ENCODE results near the gene DAP3. TPM values are rescaled to one million over a fixed set of nuclear protein-coding genes. Genes with fewer than 3 reads are reported as not detected.
"Not testable (repeated sequence)": the region's sequence is repeated elsewhere in the genome, so short reads cannot be mapped to it uniquely, and the experiment has no call there.

DAP3 gene
- total RNA-seq, 1 experiment from 2014 or later: 148 TPM

DNA sequence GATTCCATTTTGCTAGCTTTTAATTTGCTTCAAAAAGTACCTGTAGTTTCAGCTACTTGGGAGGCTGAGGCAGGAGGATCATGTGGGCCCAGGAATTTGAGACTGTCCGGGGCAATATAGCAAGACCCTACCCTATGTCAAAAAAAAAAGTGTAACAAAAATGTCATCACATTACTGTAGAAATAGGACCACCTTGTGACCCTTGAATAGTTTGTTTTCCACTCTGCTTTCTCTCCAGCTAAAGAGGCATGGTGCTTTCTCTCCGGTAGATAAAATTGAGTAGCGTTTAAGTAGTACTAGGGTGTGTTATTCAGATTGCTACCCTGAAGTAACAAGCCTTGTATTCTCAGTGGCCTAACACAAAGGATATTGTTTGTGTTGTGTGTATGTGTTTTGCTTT, 23.7 kb downstream of the DAP3 start:
- intact Hi-C loops (cut with micrococcal nuclease); H3K9me3 ChIP-seq (ENCODE audit: control insufficient read depth in 1 of 2, insufficient read depth in 1 of 2, low read depth in 1 of 2, low read length in 2 of 2); H3K27ac ChIP-seq (ENCODE audit: low read depth, low read length); RAD21 ChIA-PET (ENCODE audit: low non-redundant PET in 1 of 2, low total read pairs in 2 of 2, uncharacterized antibody in 2 of 2, unreplicated experiment in 2 of 2); H3K27me3 ChIP-seq (ENCODE audit: insufficient read depth, low read length); H3K9ac ChIP-seq (ENCODE audit: low read length); DNase-seq (ENCODE audit: low read depth, low spot score); H3K4me3 ChIP-seq (replicated peaks in 1 of 2; ENCODE audit: low read depth in 1 of 2, low read length in 2 of 2); H2AFZ ChIP-seq (ENCODE audit: low read depth, low read length, poor library complexity, severe bottlenecking); H3K9me2 ChIP-seq (ENCODE audit: insufficient read depth); POLR2A ChIA-PET; H4K20me1 ChIP-seq (ENCODE audit: insufficient read depth); H3K4me2 ChIP-seq (ENCODE audit: low read length); CTCF ChIA-PET; ATAC-seq; H3K4me1 ChIP-seq (ENCODE audit: control insufficient read depth in 1 of 2, insufficient read depth in 2 of 2, low read length in 2 of 2); BruUV-seq (replicated peaks): not testable (repeated sequence)
- TF ChIP-seq, protein P1, sequence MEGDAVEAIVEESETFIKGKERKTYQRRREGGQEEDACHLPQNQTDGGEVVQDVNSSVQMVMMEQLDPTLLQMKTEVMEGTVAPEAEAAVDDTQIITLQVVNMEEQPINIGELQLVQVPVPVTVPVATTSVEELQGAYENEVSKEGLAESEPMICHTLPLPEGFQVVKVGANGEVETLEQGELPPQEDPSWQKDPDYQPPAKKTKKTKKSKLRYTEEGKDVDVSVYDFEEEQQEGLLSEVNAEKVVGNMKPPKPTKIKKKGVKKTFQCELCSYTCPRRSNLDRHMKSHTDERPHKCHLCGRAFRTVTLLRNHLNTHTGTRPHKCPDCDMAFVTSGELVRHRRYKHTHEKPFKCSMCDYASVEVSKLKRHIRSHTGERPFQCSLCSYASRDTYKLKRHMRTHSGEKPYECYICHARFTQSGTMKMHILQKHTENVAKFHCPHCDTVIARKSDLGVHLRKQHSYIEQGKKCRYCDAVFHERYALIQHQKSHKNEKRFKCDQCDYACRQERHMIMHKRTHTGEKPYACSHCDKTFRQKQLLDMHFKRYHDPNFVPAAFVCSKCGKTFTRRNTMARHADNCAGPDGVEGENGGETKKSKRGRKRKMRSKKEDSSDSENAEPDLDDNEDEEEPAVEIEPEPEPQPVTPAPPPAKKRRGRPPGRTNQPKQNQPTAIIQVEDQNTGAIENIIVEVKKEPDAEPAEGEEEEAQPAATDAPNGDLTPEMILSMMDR (IDR thresholded peaks at IDR 0.05 in 2 of 3, conservative IDR thresholded peaks at IDR 0.05 in 1 of 3; ENCODE audit: borderline replicate concordance in 1 of 3, insufficient read depth in 1 of 3, low read depth in 2 of 3, low read length in 2 of 3): peak in 2 of 3 experiments; percentile 31 to 33; a peak in 2 of 6 replicates
- TF ChIP-seq RAD21 (IDR thresholded peaks at IDR 0.05; ENCODE audit: low read depth): peak; percentile 49
- H3K79me2 ChIP-seq (ENCODE audit: insufficient read depth, low read length): peaks cover 71% of the 10 kb centered on the region
- peaks cover 10 to 28% of the 10 kb centered on the region in 2 experiments for H3K36me3 ChIP-seq (ENCODE audit: control insufficient read depth in 1 of 2, insufficient read depth in 2 of 2, low read length in 2 of 2)

DNA sequence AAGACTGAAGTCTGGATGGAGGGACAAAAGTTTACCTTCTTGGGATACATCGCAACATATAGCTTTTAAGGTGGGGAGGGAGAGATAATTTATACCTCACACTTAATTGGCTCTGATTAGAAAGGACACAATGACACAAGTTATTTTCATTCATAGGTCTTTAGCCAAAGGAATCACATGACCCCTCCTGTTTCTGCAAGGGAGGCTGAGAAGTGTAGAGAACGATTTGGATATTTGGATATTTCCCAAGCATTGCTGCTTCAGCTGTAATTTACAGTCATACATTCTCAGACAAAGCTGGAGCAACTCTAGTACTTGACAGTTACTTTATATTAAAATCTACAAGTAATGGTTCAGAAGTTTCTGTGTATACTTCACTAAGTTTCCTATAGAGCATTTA, 24.2 kb downstream of the DAP3 start:
- Histone ChIP-seq H3K4me3 (replicated peaks in 1 of 2; ENCODE audit: low read depth in 1 of 2, low read length in 2 of 2) (no peak overlapping the region), H3K27ac (ENCODE audit: low read depth, low read length) (no peak overlapping the region), H3K4me2 (ENCODE audit: low read length) (no peak overlapping the region), H3K9ac (ENCODE audit: low read length) (no peak overlapping the region), H3K4me1 (ENCODE audit: control insufficient read depth in 1 of 2, insufficient read depth in 2 of 2, low read length in 2 of 2) (no peaks in the 10 kb centered on the region), H3K9me3 (ENCODE audit: control insufficient read depth in 1 of 2, insufficient read depth in 1 of 2, low read depth in 1 of 2, low read length in 2 of 2) (no peaks in the 10 kb centered on the region), H3K79me2 (ENCODE audit: insufficient read depth, low read length) (peaks cover 69% of the 10 kb centered on the region), H3K27me3 (ENCODE audit: insufficient read depth, low read length) (no peaks in the 10 kb centered on the region), H3K36me3 (ENCODE audit: control insufficient read depth in 1 of 2, insufficient read depth in 2 of 2, low read length in 2 of 2) (peaks cover 10 to 31% of the 10 kb centered on the region in 2 experiments), H2AFZ (ENCODE audit: low read depth, low read length, poor library complexity, severe bottlenecking) (no peak overlapping the region), H4K20me1 (ENCODE audit: insufficient read depth) (no peaks in the 10 kb centered on the region), H3K9me2 (ENCODE audit: insufficient read depth) (no peaks in the 10 kb centered on the region)
- DNase-seq (ENCODE audit: low read depth, low spot score): no peak
- POLR2A ChIA-PET: no interaction called here
- no peak for ATAC-seq
- RAD21 ChIA-PET (ENCODE audit: low non-redundant PET in 1 of 2, low total read pairs in 2 of 2, uncharacterized antibody in 2 of 2, unreplicated experiment in 2 of 2): no interaction called here
- CTCF ChIA-PET: no interaction called here
- intact Hi-C loops (cut with micrococcal nuclease): no loop called here
- no TSS peak for BruUV-seq (replicated peaks)
- TF ChIP-seq, protein P2, sequence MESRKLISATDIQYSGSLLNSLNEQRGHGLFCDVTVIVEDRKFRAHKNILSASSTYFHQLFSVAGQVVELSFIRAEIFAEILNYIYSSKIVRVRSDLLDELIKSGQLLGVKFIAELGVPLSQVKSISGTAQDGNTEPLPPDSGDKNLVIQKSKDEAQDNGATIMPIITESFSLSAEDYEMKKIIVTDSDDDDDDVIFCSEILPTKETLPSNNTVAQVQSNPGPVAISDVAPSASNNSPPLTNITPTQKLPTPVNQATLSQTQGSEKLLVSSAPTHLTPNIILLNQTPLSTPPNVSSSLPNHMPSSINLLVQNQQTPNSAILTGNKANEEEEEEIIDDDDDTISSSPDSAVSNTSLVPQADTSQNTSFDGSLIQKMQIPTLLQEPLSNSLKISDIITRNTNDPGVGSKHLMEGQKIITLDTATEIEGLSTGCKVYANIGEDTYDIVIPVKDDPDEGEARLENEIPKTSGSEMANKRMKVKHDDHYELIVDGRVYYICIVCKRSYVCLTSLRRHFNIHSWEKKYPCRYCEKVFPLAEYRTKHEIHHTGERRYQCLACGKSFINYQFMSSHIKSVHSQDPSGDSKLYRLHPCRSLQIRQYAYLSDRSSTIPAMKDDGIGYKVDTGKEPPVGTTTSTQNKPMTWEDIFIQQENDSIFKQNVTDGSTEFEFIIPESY (IDR thresholded peaks at IDR 0.05; ENCODE audit: extremely low read depth, insufficient replicate concordance, low read length): no peak
- TF ChIP-seq ELF1 (IDR thresholded peaks at IDR 0.05; ENCODE audit: borderline replicate concordance, low read depth): no peak
- TF ChIP-seq CEBPB (IDR thresholded peaks at IDR 0.05; ENCODE audit: low read depth): no peak
- TF ChIP-seq EZH2phosphoT487 (IDR thresholded peaks at IDR 0.05; ENCODE audit: borderline replicate concordance): no peak
- no peak for TF ChIP-seq SRF (IDR thresholded peaks at IDR 0.05; ENCODE audit: low read depth)
- no peak for TF ChIP-seq ZNF274 (IDR thresholded peaks at IDR 0.05; ENCODE audit: low read depth, low read length)
- no peak for TF ChIP-seq POLR2A (IDR thresholded peaks at IDR 0.05; ENCODE audit: borderline replicate concordance, extremely low read depth, insufficient read depth, insufficient read length)
- TF ChIP-seq EZH2 (IDR thresholded peaks at IDR 0.05): no peak
- TF ChIP-seq, protein P3, sequence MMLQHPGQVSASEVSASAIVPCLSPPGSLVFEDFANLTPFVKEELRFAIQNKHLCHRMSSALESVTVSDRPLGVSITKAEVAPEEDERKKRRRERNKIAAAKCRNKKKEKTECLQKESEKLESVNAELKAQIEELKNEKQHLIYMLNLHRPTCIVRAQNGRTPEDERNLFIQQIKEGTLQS (IDR thresholded peaks at IDR 0.05): no peak
- TF ChIP-seq SIN3A (IDR thresholded peaks at IDR 0.05; ENCODE audit: low read depth): no peak
- TF ChIP-seq, protein P4, sequence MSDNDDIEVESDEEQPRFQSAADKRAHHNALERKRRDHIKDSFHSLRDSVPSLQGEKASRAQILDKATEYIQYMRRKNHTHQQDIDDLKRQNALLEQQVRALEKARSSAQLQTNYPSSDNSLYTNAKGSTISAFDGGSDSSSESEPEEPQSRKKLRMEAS (IDR thresholded peaks at IDR 0.05): no peak
- TF ChIP-seq, protein P1 (IDR thresholded peaks at IDR 0.05 in 2 of 3, conservative IDR thresholded peaks at IDR 0.05 in 1 of 3; ENCODE audit: borderline replicate concordance in 1 of 3, insufficient read depth in 1 of 3, low read depth in 2 of 3, low read length in 2 of 3): no peak
- TF ChIP-seq JUND (IDR thresholded peaks at IDR 0.05): no peak

Measured in HCT116 (cell line).